ENCODE data around the gene ADORA1. TPM values are rescaled to one million over a fixed set of nuclear protein-coding genes. Genes with fewer than 3 reads are reported as not detected.

ADORA1 gene
- polyA plus RNA-seq, 3 donors: 0.13 to 1.1 TPM; not detected in 1

- H3K36me3 ChIP-seq (replicated peaks in 1 of 2; ENCODE audit: control insufficient read depth in 1 of 2, insufficient read depth in 2 of 2, low read length in 2 of 2): no peaks in the 10 kb centered on the region
- Mint-ChIP-seq H3K9me3 (peaks cover 0 to 3% (median 0%) of the 10 kb centered on the region in 7 donors), H3K4me3 (no peak overlapping the region), H3K27me3 (ENCODE audit: low read depth in 3 of 3) (peaks cover 9 to 15% (median 11%) of the 10 kb centered on the region in 3 donors), H3K27ac (no peak overlapping the region), H3K4me1 (peaks cover 45% of the 10 kb centered on the region), H3K36me3 (no peaks in the 10 kb centered on the region)
- H3K9ac ChIP-seq (ENCODE audit: insufficient read depth, low read length, poor library complexity, severe bottlenecking): no peak overlapping the region
- H3K4me1 ChIP-seq (ENCODE audit: control insufficient read depth in 1 of 2, insufficient read depth in 2 of 2, low read length in 2 of 2): peaks cover 37% of the 10 kb centered on the region in 2 donors
- no peak overlapping the region for H2AFZ ChIP-seq (ENCODE audit: insufficient read depth, low read depth, low read length, poor library complexity, severe bottlenecking)
- no peak overlapping the region for H3K4me3 ChIP-seq (replicated peaks in 1 of 3; ENCODE audit: low read depth in 2 of 3, low read length in 3 of 3)
- intact Hi-C loops (cut with micrococcal nuclease): loop anchor here in 1 of 2 donors (5.0 kb wide), 2 partner anchors 44 to 56 kb away; no protein-coding TSS in a partner anchor
- 92% methylated on average over 2 of the region's 2 CpGs for WGBS (ENCODE audit: insufficient coverage)
- TF ChIP-seq CTCF (IDR thresholded peaks at IDR 0.05): no peak
- no peak overlapping the region for H3K27ac ChIP-seq (ENCODE audit: low read depth in 1 of 2, low read length in 2 of 2)
- H3K4me2 ChIP-seq (replicated peaks; ENCODE audit: extremely low read depth, low read length, poor library complexity, severe bottlenecking): no peak overlapping the region
- H3K79me2 ChIP-seq (ENCODE audit: insufficient read depth, low read length): no peaks in the 10 kb centered on the region
- DNase-seq: no peak
- no peaks in the 10 kb centered on the region for H4K20me1 ChIP-seq (ENCODE audit: insufficient read depth, low read length)
- H3K27me3 ChIP-seq (ENCODE audit: control insufficient read depth in 2 of 2, insufficient read depth in 2 of 2, low read length in 2 of 2): no peaks in the 10 kb centered on the region
- no peaks in the 10 kb centered on the region for H3K9me3 ChIP-seq (replicated peaks in 1 of 2; ENCODE audit: control insufficient read depth in 1 of 2, insufficient read depth in 1 of 2, low read length in 2 of 2)
Observed at GRCh38 chr1:203173011-203173555, 45.6 kb downstream of the ADORA1 start.

DNA sequence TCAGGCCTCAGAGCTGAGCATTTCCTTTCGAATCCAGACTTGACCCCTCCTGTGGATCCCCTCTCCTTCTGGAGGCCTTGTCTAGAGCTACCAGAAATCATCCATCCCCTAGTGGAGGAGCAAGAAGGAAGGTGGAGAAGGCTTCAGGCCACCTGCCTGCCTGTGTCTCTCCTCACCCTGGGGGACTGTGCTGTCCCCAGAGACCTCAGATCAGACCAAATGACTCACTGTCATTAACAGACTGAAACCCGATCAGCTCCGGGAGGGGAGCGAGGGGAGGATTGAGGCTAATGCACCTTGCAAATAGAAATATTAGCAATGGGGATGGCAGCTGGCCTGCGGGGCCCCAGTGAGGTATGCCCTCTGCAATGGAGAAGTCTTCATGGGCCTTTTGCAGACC lies 46.0 kb downstream of the ADORA1 start:
- no peaks in the 10 kb centered on the region for H4K20me1 ChIP-seq (ENCODE audit: insufficient read depth, low read length)
- no peak overlapping the region for H3K27ac ChIP-seq (ENCODE audit: low read depth in 1 of 2, low read length in 2 of 2)
- no peaks in the 10 kb centered on the region for H3K79me2 ChIP-seq (ENCODE audit: insufficient read depth, low read length)
- no peak overlapping the region for H2AFZ ChIP-seq (ENCODE audit: insufficient read depth, low read depth, low read length, poor library complexity, severe bottlenecking)
- H3K36me3 ChIP-seq (replicated peaks in 1 of 2; ENCODE audit: control insufficient read depth in 1 of 2, insufficient read depth in 2 of 2, low read length in 2 of 2): no peaks in the 10 kb centered on the region
- H3K4me2 ChIP-seq (replicated peaks; ENCODE audit: extremely low read depth, low read length, poor library complexity, severe bottlenecking): no peak overlapping the region
- H3K4me3 Mint-ChIP-seq: no peak overlapping the region
- WGBS (ENCODE audit: insufficient coverage): 85% methylated on average over 4 of the region's 5 CpGs
- peaks cover 9 to 19% (median 12%) of the 10 kb centered on the region in 3 donors for H3K27me3 Mint-ChIP-seq (ENCODE audit: low read depth in 3 of 3)
- intact Hi-C loops (cut with micrococcal nuclease): loop anchor here in 1 of 2 donors (5.0 kb wide), 2 partner anchors 44 to 56 kb away; no protein-coding TSS in a partner anchor
- DNase-seq: no peak
- H3K9ac ChIP-seq (ENCODE audit: insufficient read depth, low read length, poor library complexity, severe bottlenecking): no peak overlapping the region
- peaks cover 0 to 3% (median 0%) of the 10 kb centered on the region in 7 donors for H3K9me3 Mint-ChIP-seq
- no peak overlapping the region for H3K27ac Mint-ChIP-seq
- peaks cover 50% of the 10 kb centered on the region for H3K4me1 Mint-ChIP-seq
- no peak for TF ChIP-seq CTCF (IDR thresholded peaks at IDR 0.05)
- H3K9me3 ChIP-seq (replicated peaks in 1 of 2; ENCODE audit: control insufficient read depth in 1 of 2, insufficient read depth in 1 of 2, low read length in 2 of 2): no peaks in the 10 kb centered on the region
- H3K4me1 ChIP-seq (ENCODE audit: control insufficient read depth in 1 of 2, insufficient read depth in 2 of 2, low read length in 2 of 2): peaks cover 38 to 39% of the 10 kb centered on the region in 2 donors
- H3K4me3 ChIP-seq (replicated peaks in 1 of 3; ENCODE audit: low read depth in 2 of 3, low read length in 3 of 3): no peak overlapping the region
- no peaks in the 10 kb centered on the region for H3K36me3 Mint-ChIP-seq
- no peaks in the 10 kb centered on the region for H3K27me3 ChIP-seq (ENCODE audit: control insufficient read depth in 2 of 2, insufficient read depth in 2 of 2, low read length in 2 of 2)

Data from CD14-positive monocyte (primary cell).